Stomach (tissue), 9 donors: ENCODE measurements around the gene FASTKD1. TPM values are rescaled to one million over a fixed set of nuclear protein-coding genes. Genes with fewer than 3 reads are reported as not detected.
"Not testable (repeated sequence)": the region's sequence is repeated elsewhere in the genome, so short reads cannot be mapped to it uniquely, and the experiment has no call there.

Experiments
- DNase-seq, 2 donors: peaks; one replicate each; pipeline versions ENCODE4 v3.0.0 to v3.0.0-alpha.2; 2013 to 2019
- H3K27ac ChIP-seq, 5 donors: fragments of 200-600 bp in 4 of 5; sonication (generic) in 4 of 5; one replicate each; pipeline ENCODE4 v1.5.1; 2013 to 2019; ENCODE audit warnings: mild to moderate bottlenecking in 1 of 5, moderate library complexity in 1 of 5
- H3K27me3 ChIP-seq, 3 donors: fragments of 200-600 bp; sonication (generic); one replicate each; pipeline ENCODE4 v1.5.1; 2017 to 2019; ENCODE audit warnings: mixed run types in 1 of 3
- H3K36me3 ChIP-seq, 4 donors: fragments of 200-600 bp; sonication (generic); 1 replicate in 3 of 4; 2 replicates in 1 of 4; pipeline ENCODE4 v1.5.1; 2016 to 2019
- H3K4me1 ChIP-seq, 4 donors: fragments of 200-600 bp; sonication (generic); one replicate each; pipeline ENCODE4 v1.5.1; 2016 to 2019
- H3K4me3 ChIP-seq, 4 donors: fragments of 200-600 bp; sonication (generic) in 3 of 4; one replicate each; pipeline ENCODE4 v1.5.1; 2016 to 2019; ENCODE audit warnings: mild to moderate bottlenecking in 1 of 4
- H3K9me3 ChIP-seq, 4 donors: fragments of 200-600 bp; sonication (generic); one replicate each; pipeline ENCODE4 v1.5.1; 2016 to 2019
- EP300 ChIP-seq: sonication (generic); formaldehyde crosslinking; IDR thresholded peaks from one replicate; pipeline ENCODE4 v1.6.1; 2017; ENCODE audit warnings: antibody characterized with exemption
- POLR2A ChIP-seq, 4 donors: fragments of 450-650 bp; IDR thresholded peaks; one replicate each; pipeline ENCODE4 v1.6.1; 2016; ENCODE audit warnings: antibody characterized with exemption in 4 of 4, control low read depth in 2 of 4, mild to moderate bottlenecking in 1 of 4, moderate library complexity in 1 of 4
- POLR2AphosphoS5 ChIP-seq, 3 donors: sonication (generic); formaldehyde crosslinking; IDR thresholded peaks; one replicate each; pipeline ENCODE4 v1.6.1; 2016; ENCODE audit warnings: antibody characterized with exemption in 3 of 3
- WGBS, 5 donors: extraction: QIAGEN DNeasy Blood & Tissue Kit in 3 of 5; methylation state at CpG; one replicate each; pipeline versions ENCODE4 v1.1.5 to v1.1.7; 2013 to 2018; 5-methylcytosine and 5-hydroxymethylcytosine counted together
- intact Hi-C: fragments of 100-400 bp; cut with DNase I; formaldehyde crosslinking; loops from one replicate; pipeline ENCODE4 v1.15.1; 2023; ENCODE audit warnings: low total_unique reads
- polyA plus RNA-seq, 3 donors: library from polyadenylated mRNA; stranded (reverse); fragments of 200-250 nt; gene quantifications; one replicate each; pipeline ENCODE4 v1.2.3, GENCODE V29; 2013
- total RNA-seq, 5 donors: library from RNA; depleted of rRNA; stranded (reverse); fragments of >200 nt; gene quantifications; one replicate each; pipeline versions ENCODE4 v1.1.0 to v1.2.3, GENCODE V29; 2014 to 2016
- TF ChIP-seq, protein P1 (sequence below), 7 experiments: fragments of 450-650 bp in 4 of 7; fragments of 200-600 bp in 3 of 7; sonication (generic) in 3 of 7; IDR thresholded peaks; one replicate each; pipeline ENCODE4 v1.5.1; 2016 to 2019; ENCODE audit warnings: antibody characterized with exemption in 7 of 7, control low read depth in 2 of 7, mild to moderate bottlenecking in 1 of 7
- donor health status: healthy with polysubstance abuse.
- donor health status: Bipolar disorder and iron deficiency.
- donor health status: healthy.

FASTKD1 gene
- total and polyA plus RNA-seq, 8 donors = 4.0 to 37.2 (median 21.2) TPM

- intact Hi-C loops = no loop called here
- TF ChIP-seq EP300 = no peak
- no peak for TF ChIP-seq POLR2A (IDR thresholded peaks at IDR 0.05)
- no peak for TF ChIP-seq POLR2AphosphoS5 (IDR thresholded peaks at IDR 0.05)
- TF ChIP-seq, protein P1, sequence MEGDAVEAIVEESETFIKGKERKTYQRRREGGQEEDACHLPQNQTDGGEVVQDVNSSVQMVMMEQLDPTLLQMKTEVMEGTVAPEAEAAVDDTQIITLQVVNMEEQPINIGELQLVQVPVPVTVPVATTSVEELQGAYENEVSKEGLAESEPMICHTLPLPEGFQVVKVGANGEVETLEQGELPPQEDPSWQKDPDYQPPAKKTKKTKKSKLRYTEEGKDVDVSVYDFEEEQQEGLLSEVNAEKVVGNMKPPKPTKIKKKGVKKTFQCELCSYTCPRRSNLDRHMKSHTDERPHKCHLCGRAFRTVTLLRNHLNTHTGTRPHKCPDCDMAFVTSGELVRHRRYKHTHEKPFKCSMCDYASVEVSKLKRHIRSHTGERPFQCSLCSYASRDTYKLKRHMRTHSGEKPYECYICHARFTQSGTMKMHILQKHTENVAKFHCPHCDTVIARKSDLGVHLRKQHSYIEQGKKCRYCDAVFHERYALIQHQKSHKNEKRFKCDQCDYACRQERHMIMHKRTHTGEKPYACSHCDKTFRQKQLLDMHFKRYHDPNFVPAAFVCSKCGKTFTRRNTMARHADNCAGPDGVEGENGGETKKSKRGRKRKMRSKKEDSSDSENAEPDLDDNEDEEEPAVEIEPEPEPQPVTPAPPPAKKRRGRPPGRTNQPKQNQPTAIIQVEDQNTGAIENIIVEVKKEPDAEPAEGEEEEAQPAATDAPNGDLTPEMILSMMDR (IDR thresholded peaks at IDR 0.05) = no peak
- Histone ChIP-seq H3K27me3 (no peaks in the 10 kb centered on the region), H3K27ac (no peak overlapping the region), H3K4me3 (no peak overlapping the region), H3K36me3 (no peaks in the 10 kb centered on the region), H3K4me1 (peaks cover 0 to 4% (median 0%) of the 10 kb centered on the region in 4 donors), H3K9me3 (peaks cover 0 to 5% (median 0%) of the 10 kb centered on the region in 4 donors)
- WGBS, 5 donors = 50 to 68% (median 58%) methylated on average over 6 of the region's 6 CpGs
- DNase-seq = no peak
These were observed 5.4 kb upstream of the FASTKD1 start for GRCh38 chr2:169579044-169579443.

- H3K9me3 ChIP-seq, H3K36me3 ChIP-seq, DNase-seq, H3K4me3 ChIP-seq, H3K27me3 ChIP-seq, H3K27ac ChIP-seq, intact Hi-C loops: not testable (repeated sequence)
- 87 to 95% (median 90%) methylated on average over 13 to 36 of the region's 36 CpGs; no CpG with 5 or more reads in 1 of the 5 donors for WGBS, 5 donors
- H3K4me1 ChIP-seq = peaks cover 10 to 25% (median 14%) of the 10 kb centered on the region in 4 donors
These were observed 1.6 kb upstream of the FASTKD1 start for GRCh38 chr2:169575264-169575663.

- DNase-seq, H3K27me3 ChIP-seq, H3K27ac ChIP-seq, H3K36me3 ChIP-seq, H3K4me3 ChIP-seq, H3K9me3 ChIP-seq, intact Hi-C loops: not testable (repeated sequence)
- WGBS, 5 donors = 66 to 76% (median 69%) methylated on average over 4 to 5 of the region's 5 CpGs
- peaks cover 10 to 25% (median 14%) of the 10 kb centered on the region in 4 donors for H3K4me1 ChIP-seq
These were observed 874 bp upstream of the FASTKD1 start for GRCh38 chr2:169574539-169574938.

- TF ChIP-seq POLR2A (IDR thresholded peaks at IDR 0.05) (no peak), EP300 (no peak), POLR2AphosphoS5 (IDR thresholded peaks at IDR 0.05) (no peak)
- TF ChIP-seq, protein P1 (IDR thresholded peaks at IDR 0.05) = no peak
- H3K27ac ChIP-seq = peak overlapping the region in 3 of 5 donors; percentile 77 to 86 (median 80)
- intact Hi-C loops = no loop called here
- no peaks in the 10 kb centered on the region for H3K9me3 ChIP-seq
- H3K4me1 ChIP-seq = peaks cover 10 to 25% (median 14%) of the 10 kb centered on the region in 4 donors
- DNase-seq = no peak
- no peaks in the 10 kb centered on the region for H3K27me3 ChIP-seq
- no peaks in the 10 kb centered on the region for H3K36me3 ChIP-seq
- H3K4me3 ChIP-seq = peak overlapping the region; percentile 56 to 88 (median 78)
- 25 to 32% (median 32%) methylated on average over 6 of the region's 6 CpGs for WGBS, 5 donors
These were observed 272 bp upstream of the FASTKD1 start for GRCh38 chr2:169573974-169574299.

DNA sequence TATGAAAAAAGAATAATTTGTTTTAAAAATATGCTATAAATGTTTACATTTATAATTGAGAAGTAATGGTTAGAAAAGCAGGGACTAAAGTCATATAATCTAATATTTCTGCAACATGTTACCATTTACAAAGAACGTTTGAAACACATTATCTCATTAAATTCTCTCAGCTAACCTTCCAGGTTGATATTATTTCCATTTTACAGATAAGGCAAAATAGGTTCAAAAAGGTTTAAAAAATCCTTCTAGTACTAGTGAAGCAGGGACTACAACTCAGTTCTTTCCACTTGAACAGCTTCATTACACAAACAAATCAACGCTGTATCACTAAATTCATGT, 875 bp downstream of the FASTKD1 start:
- Histone ChIP-seq H3K27me3 (no peaks in the 10 kb centered on the region), H3K4me1 (peaks cover 10 to 25% (median 14%) of the 10 kb centered on the region in 4 donors), H3K36me3 (no peaks in the 10 kb centered on the region), H3K9me3 (no peaks in the 10 kb centered on the region), H3K4me3 (peak overlapping the region; percentile 56 to 88 (median 78)), H3K27ac (peak overlapping the region in 1 of 5 donors; percentile 80)
- TF ChIP-seq POLR2AphosphoS5 (IDR thresholded peaks at IDR 0.05) = no peak
- TF ChIP-seq EP300 = no peak
- TF ChIP-seq POLR2A (IDR thresholded peaks at IDR 0.05) = no peak
- TF ChIP-seq, protein P1 (IDR thresholded peaks at IDR 0.05) = no peak
- WGBS, 5 donors = 10 to 17% (median 15%) methylated on average over 2 of the region's 2 CpGs
- no peak for DNase-seq
- intact Hi-C loops = no loop called here
